ENCODE measurements around the gene TMED6.

The TMED6 gene

GRCh38 chr16:69311533-69312387 is 39.8 kb downstream of the TMED6 start:
- H3K4me3 ChIP-seq (ENCODE audit: low read length): peak overlapping the region; percentile 79
- peak; percentile 35 for TF ChIP-seq CTCF (conservative IDR thresholded peaks at IDR 0.05; ENCODE audit: low read depth, low read length)
- DNase-seq (ENCODE audit: low read depth): no peak

GRCh38 chr16:69310653-69311532 is 40.7 kb downstream of the TMED6 start, which contains the start of gene VPS4A:
Gene VPS4A (plus strand): TSS chr16:69311350. CDS start chr16:69311512, 162 bp downstream.
- peak; percentile 81 for DNase-seq (ENCODE audit: low read depth)
- H3K4me3 ChIP-seq (ENCODE audit: low read length): peak within 1 kb of the TSS; percentile 79
- TF ChIP-seq CTCF (conservative IDR thresholded peaks at IDR 0.05; ENCODE audit: low read depth, low read length): peak; percentile 78

- H3K4me3 ChIP-seq (ENCODE audit: low read length): no peak overlapping the region
- no peak for DNase-seq (ENCODE audit: low read depth)
- no peak for TF ChIP-seq CTCF (conservative IDR thresholded peaks at IDR 0.05; ENCODE audit: low read depth, low read length)
Observed at GRCh38 chr16:69309316-69309715, 42.3 kb downstream of the TMED6 start.

- DNase-seq (ENCODE audit: low read depth): no peak
- H3K4me3 ChIP-seq (ENCODE audit: low read length): no peak overlapping the region
- no peak for TF ChIP-seq CTCF (conservative IDR thresholded peaks at IDR 0.05; ENCODE audit: low read depth, low read length)
Observed at GRCh38 chr16:69307856-69308255, 43.7 kb downstream of the TMED6 start.

- H3K4me3 ChIP-seq (ENCODE audit: low read length): no peak overlapping the region
- TF ChIP-seq CTCF (conservative IDR thresholded peaks at IDR 0.05; ENCODE audit: low read depth, low read length): no peak
- no peak for DNase-seq (ENCODE audit: low read depth)
Observed at GRCh38 chr16:69307091-69307490, 44.5 kb downstream of the TMED6 start.

GRCh38 chr16:69306031-69306430 is 45.6 kb downstream of the TMED6 start:
- no peak for TF ChIP-seq CTCF (conservative IDR thresholded peaks at IDR 0.05; ENCODE audit: low read depth, low read length)
- DNase-seq (ENCODE audit: low read depth): no peak

More at GRCh38 chr16:69306031-69306430, 45.6 kb downstream of the TMED6 start:
- H3K4me3 ChIP-seq (ENCODE audit: low read length): no peak overlapping the region

Data from retinal pigment epithelial cell (primary cell).